Eye (tissue), 1 donor: ENCODE data around the gene C19orf25.
A peak's percentile ranks its signal among the peaks of the same experiment; 100 is the strongest.

Experiments used
- DNase-seq: peaks from one replicate; pipeline ENCODE4 v3.0.0-alpha.2; 2015

The C19orf25 gene

DNA sequence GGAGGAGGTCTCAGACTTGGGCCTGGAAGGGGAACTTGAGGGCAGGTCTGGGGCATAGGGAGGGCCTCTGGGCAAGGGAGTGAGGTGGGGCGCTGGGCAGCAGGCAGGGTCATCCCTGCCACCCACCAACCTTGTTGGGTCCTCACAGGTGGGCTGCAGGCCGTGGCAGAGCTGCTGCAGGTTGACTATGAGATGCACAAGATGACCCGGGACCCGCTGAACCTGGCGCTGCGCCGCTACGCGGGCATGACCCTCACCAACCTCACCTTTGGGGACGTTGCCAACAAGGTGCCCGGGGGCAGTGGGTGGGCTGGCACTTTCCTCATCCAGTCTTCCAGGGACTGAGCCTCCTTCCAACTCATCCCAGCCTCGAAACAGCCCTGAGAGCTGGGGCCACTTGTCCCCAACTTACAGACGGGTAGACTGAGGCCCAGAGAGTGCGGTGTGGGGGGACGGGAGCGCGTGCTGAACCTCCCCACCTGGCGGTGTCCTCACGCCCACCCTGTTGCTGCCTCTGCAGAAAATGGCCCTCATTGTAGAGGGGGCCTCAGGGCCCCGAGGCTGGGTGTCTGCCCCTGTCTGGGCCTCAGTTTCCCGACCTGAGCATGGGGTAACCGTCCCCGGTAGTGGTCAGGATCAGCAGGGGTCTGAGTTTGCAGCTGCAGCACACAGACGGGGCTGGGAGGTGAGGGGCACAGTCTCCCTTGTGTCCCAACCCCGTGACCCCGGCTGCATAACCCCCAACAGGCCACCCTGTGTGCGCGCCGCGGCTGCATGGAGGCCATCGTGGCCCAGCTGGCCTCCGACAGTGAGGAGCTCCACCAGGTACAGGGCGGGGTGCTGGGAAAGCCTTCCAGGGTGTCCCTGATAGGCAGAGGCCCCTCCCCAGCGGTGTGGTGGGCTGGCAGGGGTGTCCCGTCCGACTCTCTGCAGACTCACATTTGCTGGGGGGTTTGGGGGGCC, 18.7 kb downstream of the C19orf25 start:
- no peak for DNase-seq

DNA sequence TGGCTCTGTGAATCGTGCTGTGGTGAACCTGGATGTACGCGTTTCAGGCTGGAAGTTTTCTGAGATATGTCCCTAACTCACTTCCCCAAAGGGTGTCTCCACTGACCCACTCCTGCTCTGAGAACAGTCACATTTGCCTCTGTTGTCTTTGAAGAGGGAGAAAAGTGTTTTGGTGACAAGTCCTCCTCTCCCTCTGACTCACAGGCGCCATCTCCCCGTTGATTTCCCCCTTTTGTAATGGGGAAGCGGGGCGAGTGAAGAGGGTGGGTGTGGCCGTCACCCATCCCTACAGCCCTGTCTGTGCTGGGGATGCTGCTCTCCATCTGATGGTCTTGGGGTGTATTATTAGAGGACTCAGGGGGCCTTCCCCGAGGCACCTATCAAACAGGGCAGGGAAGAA, 19.5 kb downstream of the C19orf25 start:
- no peak for DNase-seq

DNA sequence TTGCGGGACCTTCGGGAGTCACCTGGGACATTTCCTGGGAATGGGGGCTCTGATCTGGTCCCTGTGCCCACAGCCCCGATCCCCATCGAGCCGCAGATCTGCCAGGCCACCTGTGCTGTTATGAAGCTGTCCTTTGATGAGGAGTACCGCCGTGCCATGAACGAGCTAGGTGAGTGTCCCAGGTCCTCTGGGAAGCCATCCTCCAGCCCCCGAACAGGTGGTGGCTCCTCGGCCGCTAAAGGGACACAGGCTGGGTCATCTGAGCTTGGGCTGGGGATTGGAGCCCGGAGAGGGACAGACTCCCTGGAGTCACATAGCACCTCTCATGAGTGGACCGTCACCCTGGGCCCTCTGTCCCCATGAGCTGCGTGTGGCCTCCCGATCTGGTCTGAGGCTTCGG, 21.1 kb downstream of the C19orf25 start:
- no peak for DNase-seq

GRCh38 chr19:1457031-1457739, 21.8 kb downstream of the C19orf25 start:
- no peak for DNase-seq

- DNase-seq, result no peak
These were observed 22.7 kb downstream of the C19orf25 start for GRCh38 chr19:1456121-1456900.

DNA sequence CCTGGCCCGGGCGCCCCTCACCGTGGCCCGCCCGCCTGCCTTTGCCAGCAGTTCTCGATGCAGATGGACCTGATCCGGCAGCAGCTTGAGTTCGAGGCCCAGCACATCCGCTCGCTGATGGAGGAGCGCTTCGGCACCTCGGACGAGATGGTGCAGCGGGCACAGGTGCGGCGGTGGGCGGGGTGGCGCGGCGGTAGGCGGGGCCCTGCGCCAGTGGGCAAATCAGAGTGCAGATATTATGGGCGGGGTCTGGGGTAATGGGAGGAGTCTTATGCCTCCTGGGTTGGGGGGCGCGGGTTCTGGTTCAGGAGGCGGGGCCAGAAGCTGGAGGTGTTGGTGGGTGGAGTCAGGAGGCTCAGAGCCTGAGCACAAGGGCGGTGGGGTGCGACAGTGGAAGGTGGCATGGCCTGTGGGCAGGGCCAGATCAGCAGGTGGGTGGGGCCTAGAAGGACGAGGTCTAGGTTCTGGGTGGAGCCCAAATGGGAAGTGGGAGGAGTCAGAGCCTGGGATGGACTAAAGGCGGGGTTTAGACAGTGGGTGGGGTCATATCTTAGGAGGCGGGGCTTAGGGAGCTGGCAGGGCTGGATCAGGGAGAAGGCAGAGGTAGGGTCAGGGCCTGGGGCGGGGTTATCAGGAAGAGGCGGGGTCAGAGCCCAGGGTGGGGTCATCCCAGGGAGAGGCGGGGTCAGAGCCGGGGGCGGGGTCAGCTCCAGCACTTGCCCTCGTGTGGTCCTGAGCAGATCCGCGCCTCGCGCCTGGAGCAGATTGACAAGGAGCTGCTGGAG, 23.5 kb downstream of the C19orf25 start:
- DNase-seq, result peak; percentile 68

GRCh38 chr19:1455002-1455335, 24.0 kb downstream of the C19orf25 start:
- DNase-seq, result no peak

DNA sequence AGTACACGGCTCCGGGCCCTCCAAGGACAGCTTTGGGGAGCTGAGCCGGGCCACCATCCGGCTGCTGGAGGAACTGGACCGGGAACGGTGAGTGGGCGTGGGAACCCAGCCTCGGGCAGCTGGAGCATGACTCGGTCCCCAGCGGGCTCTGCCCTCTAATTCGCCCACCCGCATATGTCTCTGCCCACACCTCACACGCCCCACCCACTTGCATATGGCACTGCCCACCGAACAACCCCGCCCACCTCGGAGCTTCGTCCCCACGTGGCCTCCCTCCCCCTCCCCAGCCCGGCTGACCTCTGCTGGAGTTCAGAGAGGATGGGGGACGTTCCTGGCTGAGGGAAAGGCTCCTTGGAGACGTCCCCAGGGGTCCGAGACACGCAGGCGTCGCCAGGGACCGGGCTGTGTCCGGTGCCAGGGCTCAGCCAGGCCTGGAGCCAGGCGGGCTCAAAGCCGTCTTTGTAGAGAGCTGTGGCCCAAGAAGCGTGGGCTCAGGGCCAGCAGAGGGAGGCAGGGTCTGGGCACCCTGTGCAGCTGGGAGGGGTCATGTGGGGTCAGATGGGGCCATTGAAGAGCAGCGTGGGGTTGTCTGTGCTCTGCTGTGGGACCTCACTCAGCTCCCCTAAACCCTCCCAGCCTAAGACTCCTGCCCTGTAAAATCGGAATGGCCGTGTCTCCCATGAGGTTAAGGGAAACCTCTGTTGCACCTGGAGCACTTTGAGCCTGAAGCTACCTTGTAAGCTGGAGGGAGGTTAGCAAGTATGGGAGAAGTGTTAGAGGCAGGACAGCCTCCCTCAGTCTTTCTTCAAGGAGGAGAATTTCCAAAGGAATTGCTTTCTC, 25.3 kb downstream of the C19orf25 start:
- peak; percentile 91 for DNase-seq

DNA sequence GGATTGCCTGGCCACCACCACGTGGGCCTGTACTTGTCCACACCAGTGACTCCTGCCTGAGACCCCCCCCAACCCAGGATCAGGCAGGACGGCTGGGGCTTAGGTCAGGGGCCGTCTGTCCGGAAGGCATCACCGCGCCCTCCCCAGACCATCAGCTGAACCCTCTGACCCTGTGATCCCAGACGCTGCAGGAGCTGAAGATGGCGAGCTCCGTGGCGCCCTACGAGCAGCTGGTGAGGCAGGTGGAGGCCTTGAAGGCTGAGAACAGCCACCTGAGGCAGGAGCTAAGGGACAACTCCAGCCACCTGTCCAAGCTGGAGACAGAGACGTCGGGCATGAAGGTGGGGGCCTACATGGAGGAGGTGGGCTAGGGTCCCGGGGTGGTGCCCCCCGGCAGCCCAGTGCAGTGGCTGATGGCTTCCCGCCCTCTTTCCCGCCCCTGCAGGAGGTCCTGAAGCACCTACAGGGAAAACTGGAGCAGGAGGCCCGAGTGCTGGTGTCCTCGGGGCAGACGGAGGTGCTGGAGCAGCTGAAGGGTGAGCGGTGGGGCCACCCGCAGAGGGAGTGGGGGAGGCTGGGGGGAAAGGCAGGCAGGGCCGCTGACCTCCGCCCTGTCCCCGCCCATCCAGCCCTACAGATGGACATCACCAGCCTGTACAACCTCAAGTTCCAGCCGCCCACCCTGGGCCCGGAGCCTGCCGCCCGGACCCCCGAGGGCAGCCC, 26.1 kb downstream of the C19orf25 start:
- DNase-seq, result no peak

- peak; percentile 95 for DNase-seq
These were observed 26.9 kb downstream of the C19orf25 start for GRCh38 chr19:1451916-1452801.

- peak; percentile 70 for DNase-seq
These were observed 28.0 kb downstream of the C19orf25 start for GRCh38 chr19:1450735-1451731.

- DNase-seq, result peak; percentile 94
These were observed 29.3 kb downstream of the C19orf25 start, which contains the start of gene APC2 for GRCh38 chr19:1449467-1450442. TSS of gene APC2 (plus strand) at chr19:1450121. CDS start at chr19:1453002, 2,881 bp downstream.

- no peak for DNase-seq
These were observed 31.1 kb downstream of the C19orf25 start for GRCh38 chr19:1447944-1448343.

GRCh38 chr19:1447504-1447903, 31.5 kb downstream of the C19orf25 start:
- no peak for DNase-seq

DNA sequence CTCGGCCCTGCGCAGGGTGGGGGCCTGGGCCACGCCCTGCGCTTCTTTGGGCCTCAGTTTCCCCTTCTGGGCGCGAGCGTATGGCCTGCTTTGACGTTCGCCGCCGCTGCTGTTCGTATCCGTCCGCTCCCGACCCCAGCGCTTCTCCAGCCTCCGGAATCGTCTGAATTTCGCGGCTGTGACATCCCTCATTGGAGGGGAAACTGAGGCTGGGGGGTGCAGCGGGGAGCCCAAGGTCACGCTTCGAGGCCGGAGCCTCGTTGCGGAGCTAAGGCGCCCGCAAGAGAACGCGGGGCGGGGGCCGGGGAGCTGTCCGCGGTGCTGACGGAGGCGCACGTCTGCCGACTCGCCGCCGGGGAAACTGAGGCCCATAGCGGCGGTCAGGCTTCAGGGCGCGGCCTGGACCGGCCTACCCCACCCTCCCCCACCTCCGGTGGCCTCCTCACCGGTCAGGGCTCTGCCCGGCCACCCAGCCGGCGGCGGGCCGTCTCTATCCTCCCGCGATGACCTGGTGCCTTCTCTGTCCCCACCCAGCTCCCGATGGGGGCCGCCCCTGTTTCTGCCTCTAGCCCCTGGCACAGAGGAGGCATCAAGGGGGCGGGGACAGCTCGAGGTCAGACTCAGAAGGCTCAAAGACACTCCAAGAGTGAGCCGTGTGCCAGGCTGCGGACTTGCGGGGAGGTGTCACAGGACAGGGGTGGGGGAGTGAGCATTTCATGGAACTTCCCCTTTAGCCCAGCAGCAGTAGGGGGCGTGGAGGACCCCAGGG, 32.1 kb downstream of the C19orf25 start:
- DNase-seq, result peak; percentile 57
